IgD-negative memory B cell (primary cell): Measurements from ENCODE around the gene UBASH3B. TPM values are rescaled to one million over a fixed set of nuclear protein-coding genes. Genes with fewer than 3 reads are reported as not detected.

Experiments
- H3K27ac Mint-ChIP-seq, 3 donors: one replicate each; pipeline ENCODE4 v1.8.0; 2020 to 2022; ENCODE audit warnings: mild to moderate bottlenecking in 3 of 3, mixed read lengths in 3 of 3, moderate library complexity in 1 of 3
- H3K27me3 Mint-ChIP-seq: one replicate; pipeline ENCODE4 v1.8.0; 2021; ENCODE audit warnings: mixed read lengths
- H3K36me3 Mint-ChIP-seq: one replicate; pipeline ENCODE4 v1.8.0; 2020; ENCODE audit warnings: mild to moderate bottlenecking, mixed read lengths
- H3K4me1 Mint-ChIP-seq, 3 donors: one replicate each; pipeline ENCODE4 v1.8.0; 2020 to 2022; ENCODE audit warnings: mixed read lengths in 3 of 3, mild to moderate bottlenecking in 1 of 3
- H3K4me3 Mint-ChIP-seq, 4 donors: one replicate each; pipeline ENCODE4 v1.8.0; 2020 to 2022; ENCODE audit warnings: mild to moderate bottlenecking in 4 of 4, mixed read lengths in 4 of 4, moderate library complexity in 3 of 4
- H3K9me3 Mint-ChIP-seq, 3 donors: one replicate each; pipeline ENCODE4 v1.8.0; 2020 to 2021; ENCODE audit warnings: mixed read lengths in 3 of 3, mild to moderate bottlenecking in 1 of 3
- polyA plus RNA-seq: library from polyadenylated mRNA; unstranded; fragments of 300-500 nt; fragmentation: Illumina TruSeq; gene quantifications from one replicate; pipeline ENCODE4 v1.2.3, GENCODE V29; 2021

The UBASH3B gene
- polyA plus RNA-seq, 1 donor from 2014 or later = 1.3 TPM

- peak overlapping the region in 1 of 3 donors; percentile 66 for H3K27ac Mint-ChIP-seq
- H3K36me3 Mint-ChIP-seq = no peaks in the 10 kb centered on the region
- no peak overlapping the region for H3K4me3 Mint-ChIP-seq
Observed at GRCh38 chr11:122701143-122701542, 45.6 kb downstream of the UBASH3B start.

DNA sequence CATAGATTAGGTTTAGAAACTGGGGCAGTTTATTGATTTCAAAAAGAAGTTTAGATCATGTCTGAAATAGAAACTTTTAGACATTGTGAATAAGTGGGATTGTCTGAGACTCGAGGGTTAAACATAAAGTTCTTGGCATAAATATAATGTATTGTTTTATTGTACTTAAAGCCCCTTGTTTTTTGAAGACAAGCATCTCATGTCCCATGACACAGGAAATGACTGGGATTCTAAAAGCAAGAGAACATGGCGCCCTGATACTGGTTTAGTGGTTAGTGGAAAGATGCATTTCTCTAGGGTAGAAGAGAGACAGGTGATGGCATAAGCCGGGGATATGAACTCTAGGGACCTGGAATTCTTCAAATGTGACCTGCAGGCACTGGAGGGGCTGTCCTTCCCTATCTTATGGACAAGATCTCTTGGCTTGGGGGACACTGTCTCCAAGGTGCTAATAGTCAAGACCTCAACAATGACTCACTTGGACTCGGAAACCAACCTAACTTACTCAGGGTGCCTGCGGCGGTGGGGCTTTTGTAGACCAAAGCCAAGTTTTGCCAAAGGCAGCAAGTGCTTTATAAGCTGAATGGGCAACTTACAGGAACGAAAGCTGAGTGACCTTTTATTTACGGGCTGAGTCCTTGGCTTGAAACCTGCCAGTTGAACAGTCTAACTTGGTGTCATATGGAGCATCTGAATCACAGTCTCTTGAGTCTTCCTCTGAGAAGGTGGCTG lies 48.2 kb downstream of the UBASH3B start:
- H3K27me3 Mint-ChIP-seq = peaks cover 5% of the 10 kb centered on the region
- H3K9me3 Mint-ChIP-seq = peaks cover 0 to 4% (median 0%) of the 10 kb centered on the region in 3 donors
- no peak overlapping the region for H3K27ac Mint-ChIP-seq
- no peaks in the 10 kb centered on the region for H3K36me3 Mint-ChIP-seq
- H3K4me3 Mint-ChIP-seq = no peak overlapping the region
- peaks cover 4 to 19% (median 7%) of the 10 kb centered on the region in 3 donors for H3K4me1 Mint-ChIP-seq

More at GRCh38 chr11:122701143-122701542, 45.6 kb downstream of the UBASH3B start:
- H3K4me1 Mint-ChIP-seq = peaks cover 18 to 39% (median 18%) of the 10 kb centered on the region in 3 donors
- peaks cover 7% of the 10 kb centered on the region for H3K27me3 Mint-ChIP-seq
- H3K9me3 Mint-ChIP-seq = peaks cover 0 to 4% (median 0%) of the 10 kb centered on the region in 3 donors

DNA sequence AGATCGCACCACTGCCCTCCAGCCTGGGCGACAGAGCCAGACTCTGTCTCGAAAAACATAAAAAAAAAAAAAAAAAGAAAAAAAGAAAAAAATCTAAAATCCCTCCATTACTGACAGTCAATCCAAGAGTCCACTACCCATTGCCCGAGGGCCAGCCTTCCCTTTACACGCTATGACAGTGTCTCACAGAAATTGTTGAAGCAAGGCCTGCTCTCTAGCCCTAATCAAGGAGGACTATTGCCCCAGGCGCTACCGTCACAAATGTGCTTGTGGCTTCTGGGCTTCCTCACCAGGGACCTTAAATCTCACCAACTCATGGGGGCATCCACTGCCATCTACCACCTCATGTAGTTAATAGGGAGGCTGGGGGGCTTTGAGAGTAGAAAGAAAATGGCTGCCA lies 49.9 kb downstream of the UBASH3B start:
- Mint-ChIP-seq H3K27ac (no peak overlapping the region), H3K4me3 (no peak overlapping the region), H3K4me1 (peaks cover 7 to 17% (median 7%) of the 10 kb centered on the region in 3 donors), H3K36me3 (no peaks in the 10 kb centered on the region), H3K27me3 (peaks cover 7% of the 10 kb centered on the region), H3K9me3 (peaks cover 0 to 4% (median 0%) of the 10 kb centered on the region in 3 donors)

DNA sequence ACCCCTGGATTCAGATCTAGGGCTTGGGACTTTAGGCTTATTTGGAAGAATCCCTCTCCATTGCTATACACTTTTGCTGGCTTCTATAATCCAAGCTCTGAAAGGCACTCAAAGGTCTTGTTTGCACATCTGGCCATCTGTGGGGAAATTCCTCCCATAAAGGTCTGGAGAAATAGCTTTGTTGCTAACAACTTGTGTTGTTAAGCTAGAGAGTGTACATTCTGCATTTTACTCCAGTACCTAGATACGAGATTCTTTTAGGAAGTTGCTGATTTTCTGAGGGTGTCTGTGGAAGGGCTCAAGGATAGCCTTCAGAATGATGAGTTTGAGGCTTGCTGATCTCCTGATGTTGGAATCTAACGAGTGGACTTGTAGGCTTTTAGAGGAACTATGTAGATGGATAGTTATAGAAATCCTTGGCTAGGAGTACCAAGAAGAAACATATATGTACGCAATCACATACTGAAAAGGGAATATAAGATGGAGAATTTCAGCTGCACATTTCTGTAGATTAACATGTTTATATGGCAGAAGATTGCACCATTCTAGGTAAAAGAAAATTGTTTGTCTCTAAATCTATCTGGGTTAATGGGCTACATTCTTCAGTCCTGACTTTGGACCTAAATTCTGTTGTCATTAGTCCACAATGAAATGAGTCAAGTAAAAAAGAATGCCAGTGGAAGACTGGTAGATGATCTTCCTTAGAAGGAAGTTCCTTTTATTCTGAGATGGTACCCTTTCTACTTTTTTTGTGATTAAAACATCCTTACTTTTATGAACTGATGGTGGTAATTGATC lies 51.0 kb downstream of the UBASH3B start:
- peaks cover 0 to 4% (median 0%) of the 10 kb centered on the region in 3 donors for H3K9me3 Mint-ChIP-seq
- H3K4me3 Mint-ChIP-seq = no peak overlapping the region
- no peaks in the 10 kb centered on the region for H3K36me3 Mint-ChIP-seq
- H3K27me3 Mint-ChIP-seq = peaks cover 7% of the 10 kb centered on the region
- H3K27ac Mint-ChIP-seq = no peak overlapping the region
- H3K4me1 Mint-ChIP-seq = peaks cover 0 to 7% (median 7%) of the 10 kb centered on the region in 3 donors

DNA sequence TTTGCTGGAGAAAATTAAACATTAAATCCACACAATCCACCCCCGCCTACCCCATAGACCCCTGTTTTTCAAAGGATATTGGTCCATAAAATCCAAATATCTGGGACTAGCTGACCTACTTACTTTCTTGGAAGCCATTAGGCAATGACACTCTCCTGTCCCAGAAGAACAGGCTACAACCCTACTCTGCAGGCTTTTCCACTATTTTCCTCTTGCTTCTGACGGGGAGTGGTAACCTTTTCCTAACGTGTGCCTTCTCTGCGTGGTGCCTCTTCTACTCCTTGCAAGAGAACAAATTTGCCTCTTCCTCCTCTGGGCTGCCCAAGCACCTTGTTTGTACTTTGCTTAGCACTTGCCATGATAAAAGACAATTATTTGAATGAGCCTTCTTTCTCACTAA lies 51.6 kb downstream of the UBASH3B start:
- Mint-ChIP-seq H3K9me3 (peaks cover 0 to 2% (median 0%) of the 10 kb centered on the region in 3 donors), H3K36me3 (no peaks in the 10 kb centered on the region), H3K27ac (no peak overlapping the region), H3K4me1 (peaks cover 3 to 5% (median 5%) of the 10 kb centered on the region in 3 donors), H3K4me3 (no peak overlapping the region), H3K27me3 (peaks cover 3% of the 10 kb centered on the region)

GRCh38 chr11:122707901-122708300 lies 52.4 kb downstream of the UBASH3B start:
- Mint-ChIP-seq H3K27me3 (peaks cover 1% of the 10 kb centered on the region), H3K36me3 (no peaks in the 10 kb centered on the region), H3K4me3 (no peak overlapping the region), H3K4me1 (peaks cover 3 to 6% (median 5%) of the 10 kb centered on the region in 3 donors), H3K27ac (no peak overlapping the region), H3K9me3 (no peaks in the 10 kb centered on the region)

DNA sequence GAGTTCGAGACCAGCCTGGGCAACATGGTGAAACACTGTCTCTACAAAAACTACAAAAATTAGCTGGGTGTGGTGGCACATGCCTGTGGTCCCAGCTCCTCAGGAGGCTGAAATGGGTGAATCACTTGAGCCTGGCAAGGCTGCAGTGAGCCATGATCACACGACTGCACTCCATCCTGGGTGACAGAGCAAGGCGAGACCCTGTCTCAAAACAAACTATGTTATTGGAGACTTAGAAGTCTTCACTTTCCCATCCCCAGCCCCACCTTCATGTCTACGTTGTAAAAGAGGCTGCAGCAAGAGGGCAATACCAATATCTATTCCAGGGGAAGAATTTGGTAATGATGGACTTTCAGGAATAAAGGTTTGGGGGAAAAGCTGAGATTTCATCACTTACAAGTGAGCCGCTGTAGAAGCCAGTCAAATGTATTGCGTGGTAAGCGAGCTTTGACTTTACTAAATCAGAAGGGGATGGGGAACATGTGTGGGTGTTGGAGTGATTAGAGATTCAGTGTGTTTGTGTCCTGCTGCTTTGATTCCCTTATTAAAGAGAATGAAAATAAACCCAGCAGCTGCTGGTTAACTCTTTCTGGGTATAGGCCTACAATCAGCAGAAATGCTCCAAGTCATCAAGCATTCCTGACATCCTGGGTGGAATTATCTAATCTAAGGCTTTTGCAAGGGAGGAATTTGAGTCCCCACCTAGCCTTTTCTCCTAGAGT lies 53.7 kb downstream of the UBASH3B start:
- no peaks in the 10 kb centered on the region for H3K9me3 Mint-ChIP-seq
- no peak overlapping the region for H3K4me3 Mint-ChIP-seq
- peaks cover 1% of the 10 kb centered on the region for H3K27me3 Mint-ChIP-seq
- H3K27ac Mint-ChIP-seq = no peak overlapping the region
- no peaks in the 10 kb centered on the region for H3K36me3 Mint-ChIP-seq
- peaks cover 12 to 13% (median 12%) of the 10 kb centered on the region in 3 donors for H3K4me1 Mint-ChIP-seq

DNA sequence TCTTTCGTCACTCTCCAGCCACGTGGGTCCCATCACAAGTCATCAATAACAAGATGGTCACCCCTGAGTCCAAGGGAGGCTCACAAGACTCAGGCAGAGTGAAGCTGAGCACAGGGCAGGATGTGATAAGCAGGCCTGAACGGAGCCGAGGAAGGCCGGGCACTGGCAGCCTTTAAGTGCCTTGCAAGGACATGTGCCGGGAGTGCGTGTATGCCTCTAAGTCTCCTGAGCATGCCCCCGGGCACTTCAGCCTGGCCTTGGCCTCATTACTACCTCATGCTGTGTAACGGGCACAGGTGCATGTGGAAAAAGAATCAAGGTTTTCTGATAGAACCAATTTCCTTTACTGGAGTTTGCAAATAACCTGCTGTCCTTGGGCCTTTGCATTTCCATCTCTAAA lies 55.8 kb downstream of the UBASH3B start:
- H3K4me1 Mint-ChIP-seq = peaks cover 28 to 30% (median 30%) of the 10 kb centered on the region in 3 donors

GRCh38 chr11:122711831-122712381 lies 56.4 kb downstream of the UBASH3B start:
- Mint-ChIP-seq H3K9me3 (no peaks in the 10 kb centered on the region), H3K27me3 (peaks cover 1% of the 10 kb centered on the region), H3K36me3 (no peaks in the 10 kb centered on the region), H3K4me3 (no peak overlapping the region), H3K4me1 (peaks cover 34 to 35% (median 35%) of the 10 kb centered on the region in 3 donors), H3K27ac (no peak overlapping the region)

More for the DNA sequence above, 55.8 kb downstream of the UBASH3B start:
- H3K27me3 Mint-ChIP-seq = peaks cover 1% of the 10 kb centered on the region
- no peaks in the 10 kb centered on the region for H3K36me3 Mint-ChIP-seq
- H3K4me3 Mint-ChIP-seq = no peak overlapping the region
- H3K27ac Mint-ChIP-seq = no peak overlapping the region
- H3K9me3 Mint-ChIP-seq = no peaks in the 10 kb centered on the region

GRCh38 chr11:122714004-122714403 lies 58.5 kb downstream of the UBASH3B start:
- no peaks in the 10 kb centered on the region for H3K36me3 Mint-ChIP-seq
- H3K4me1 Mint-ChIP-seq = peaks cover 36 to 43% (median 42%) of the 10 kb centered on the region in 3 donors
- H3K4me3 Mint-ChIP-seq = peak overlapping the region in 1 of 4 donors; percentile 77
- H3K27ac Mint-ChIP-seq = peak overlapping the region; percentile 82 to 96 (median 87)
- H3K27me3 Mint-ChIP-seq = peaks cover 1% of the 10 kb centered on the region
- H3K9me3 Mint-ChIP-seq = no peaks in the 10 kb centered on the region

- no peaks in the 10 kb centered on the region for H3K36me3 Mint-ChIP-seq
- H3K27me3 Mint-ChIP-seq = no peaks in the 10 kb centered on the region
- peak overlapping the region; percentile 82 to 96 (median 87) for H3K27ac Mint-ChIP-seq
- H3K4me1 Mint-ChIP-seq = peaks cover 36 to 46% (median 42%) of the 10 kb centered on the region in 3 donors
- H3K4me3 Mint-ChIP-seq = peak overlapping the region in 1 of 4 donors; percentile 55
- H3K9me3 Mint-ChIP-seq = no peaks in the 10 kb centered on the region
Observed at GRCh38 chr11:122714484-122714883, 59.0 kb downstream of the UBASH3B start.

DNA sequence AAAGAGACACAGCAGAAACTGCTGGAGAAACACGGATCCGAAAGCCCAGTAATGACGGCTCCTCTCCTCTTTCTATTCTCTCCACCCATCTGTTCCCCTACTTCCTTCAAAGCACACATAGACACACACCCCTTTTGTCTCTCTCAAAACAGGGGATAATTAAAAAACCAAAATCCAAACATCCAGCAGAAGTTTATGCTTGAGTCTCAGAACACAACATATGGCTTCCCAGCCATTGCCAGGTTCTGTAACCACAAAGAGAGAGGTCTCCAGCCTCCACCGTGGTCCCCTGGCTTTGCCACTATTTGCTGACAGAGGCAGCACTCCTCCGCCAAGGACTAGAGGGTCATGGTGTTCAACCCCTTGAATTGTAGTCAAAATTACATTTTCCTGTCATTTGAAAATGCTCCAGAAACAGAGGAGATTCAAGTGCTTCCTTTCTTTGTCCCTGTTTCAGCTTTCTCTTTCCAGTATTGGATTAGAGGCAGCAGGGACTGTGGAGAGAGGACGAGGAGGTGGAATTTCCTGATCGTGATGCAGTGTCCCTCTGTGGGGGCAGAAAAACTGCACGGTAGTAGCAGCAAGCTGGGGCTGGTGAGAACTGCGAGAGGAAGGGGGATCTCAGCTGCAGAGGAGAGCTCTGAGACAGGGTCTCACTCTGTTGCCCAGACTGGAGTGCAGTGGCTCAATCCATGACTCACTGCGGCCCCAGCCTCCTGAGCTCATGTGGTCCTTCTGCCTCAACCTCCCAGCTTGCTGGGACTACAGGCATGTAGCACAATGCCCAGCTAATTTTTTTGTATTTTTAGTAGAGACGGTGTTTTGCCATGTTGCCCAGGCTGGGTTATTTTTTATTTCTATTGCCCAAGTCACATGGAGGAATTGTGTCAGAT lies 60.3 kb downstream of the UBASH3B start:
- H3K4me1 Mint-ChIP-seq = peaks cover 36 to 52% (median 46%) of the 10 kb centered on the region in 3 donors
- no peaks in the 10 kb centered on the region for H3K36me3 Mint-ChIP-seq
- peak overlapping the region in 1 of 4 donors; percentile 43 for H3K4me3 Mint-ChIP-seq
- no peaks in the 10 kb centered on the region for H3K27me3 Mint-ChIP-seq
- H3K27ac Mint-ChIP-seq = peak overlapping the region; percentile 79 to 97 (median 87)
- H3K9me3 Mint-ChIP-seq = no peaks in the 10 kb centered on the region

- Mint-ChIP-seq H3K36me3 (no peaks in the 10 kb centered on the region), H3K27me3 (peaks cover 3% of the 10 kb centered on the region), H3K9me3 (no peaks in the 10 kb centered on the region), H3K4me3 (peak overlapping the region in 3 of 4 donors; percentile 4 to 79 (median 54)), H3K27ac (peak overlapping the region; percentile 79 to 97 (median 91)), H3K4me1 (peaks cover 36 to 47% (median 46%) of the 10 kb centered on the region in 3 donors)
Observed at GRCh38 chr11:122717264-122717867, 61.8 kb downstream of the UBASH3B start.
